OCI-LY3 (cell line): ENCODE data around the gene DNAH11.
"Not testable (repeated sequence)": the region's sequence is repeated elsewhere in the genome, so short reads cannot be mapped to it uniquely, and the experiment has no call there.

Source experiments
- H2AFZ ChIP-seq: fragments of 200-600, 300-600 bp; shearing (Covaris generic); 2 replicates; pipeline ENCODE4 v1.6.0; 2014; ENCODE audit warnings: antibody characterized with exemption, low read depth, low read length
- H3K27ac ChIP-seq: fragments of 200-600, 300-600 bp; sonication (generic); 2 replicates; pipeline ENCODE4 v1.5.1; 2014; ENCODE audit warnings: mild to moderate bottlenecking, low read length, moderate library complexity, mixed read lengths
- H3K27me3 ChIP-seq: fragments of 200-600, 300-600 bp; sonication (generic); 2 replicates; pipeline ENCODE4 v1.6.1; 2014; ENCODE audit warnings: low read depth, low read length, mixed read lengths
- H3K36me3 ChIP-seq: fragments of 200-600, 300-600 bp; sonication (generic); replicated peaks from 2 replicates; pipeline ENCODE3; 2014; ENCODE audit warnings: low read depth, low read length, mixed read lengths
- H3K4me1 ChIP-seq: fragments of 300-600, 200-600 bp; sonication (generic); 2 replicates; pipeline ENCODE4 v1.6.1; 2014; ENCODE audit warnings: low read length, mixed read lengths
- H3K4me2 ChIP-seq: fragments of 200-600, 300-600 bp; sonication (generic); 2 replicates; pipeline ENCODE4 v1.6.1; 2014; ENCODE audit warnings: low read length, mixed read lengths
- H3K4me3 ChIP-seq: fragments of 300-600, 200-600 bp; sonication (generic); 2 replicates; pipeline ENCODE4 v1.5.1; 2014; ENCODE audit warnings: antibody characterized with exemption, mild to moderate bottlenecking, low read length, moderate library complexity
- H3K79me2 ChIP-seq: fragments of 300-600, 200-600 bp; shearing (Covaris generic); 2 replicates; pipeline ENCODE4 v1.6.1; 2014; ENCODE audit warnings: mild to moderate bottlenecking, low read length, mixed read lengths
- H3K9ac ChIP-seq: fragments of 300-600, 200-600 bp; shearing (Covaris generic); 2 replicates; pipeline ENCODE4 v1.6.0; 2014; ENCODE audit warnings: mild to moderate bottlenecking, low read length, moderate library complexity
- H3K9me3 ChIP-seq: fragments of 200-600, 300-600 bp; shearing (Covaris generic); 2 replicates; pipeline ENCODE4 v1.6.1; 2014; ENCODE audit warnings: low read length, mixed read lengths; ENCODE audit not compliant: insufficient read depth
- H4K20me1 ChIP-seq: fragments of 200-600, 300-600 bp; sonication (generic); 2 replicates; pipeline ENCODE4 v1.6.1; 2016; ENCODE audit warnings: low read length, mixed read lengths; ENCODE audit not compliant: insufficient read depth
- CTCF ChIP-seq: fragments of 200-600, 300-600 bp; sonication (generic); IDR thresholded peaks from 2 replicates; pipeline ENCODE4 v1.5.1; 2014; ENCODE audit warnings: antibody characterized with exemption, low read length, low read depth
- EZH2phosphoT487 ChIP-seq: fragments of 200-600 bp; shearing (Covaris generic); IDR thresholded peaks from 2 replicates; pipeline ENCODE4 v1.6.1; 2018; ENCODE audit warnings: antibody characterized with exemption, mixed run types, low read depth

Gene DNAH11

GRCh38 chr7:21926448-21926847 lies 383.6 kb downstream of the DNAH11 start:
- Histone ChIP-seq H3K4me2 (no peak overlapping the region), H3K9me3 (no peaks in the 10 kb centered on the region), H3K79me2 (peaks cover 82% of the 10 kb centered on the region), H3K4me1 (no peaks in the 10 kb centered on the region), H2AFZ (no peak overlapping the region), H4K20me1 (peaks cover 63% of the 10 kb centered on the region), H3K9ac (no peak overlapping the region), H3K27me3 (no peaks in the 10 kb centered on the region), H3K27ac (no peak overlapping the region), H3K36me3 (peaks cover 8% of the 10 kb centered on the region), H3K4me3 (no peak overlapping the region)
- TF ChIP-seq EZH2phosphoT487 (no peak), CTCF (no peak)

- TF ChIP-seq EZH2phosphoT487 (no peak), CTCF (no peak)
- no peak overlapping the region for H2AFZ ChIP-seq
- H3K27ac ChIP-seq = no peak overlapping the region
- no peak overlapping the region for H3K9ac ChIP-seq
- no peaks in the 10 kb centered on the region for H3K27me3 ChIP-seq
- H3K4me2 ChIP-seq = no peak overlapping the region
- H3K79me2 ChIP-seq = peaks cover 78% of the 10 kb centered on the region
- peaks cover 8% of the 10 kb centered on the region for H3K36me3 ChIP-seq
- no peak overlapping the region for H3K4me3 ChIP-seq
- no peaks in the 10 kb centered on the region for H3K9me3 ChIP-seq
- no peaks in the 10 kb centered on the region for H3K4me1 ChIP-seq
- H4K20me1 ChIP-seq = peaks cover 52% of the 10 kb centered on the region
Observed at GRCh38 chr7:21927693-21928092, 384.9 kb downstream of the DNAH11 start.

- not testable (repeated sequence) for H3K4me1 ChIP-seq, H3K27ac ChIP-seq, H3K27me3 ChIP-seq, H3K9me3 ChIP-seq, H3K4me3 ChIP-seq, H2AFZ ChIP-seq, H3K9ac ChIP-seq, H3K4me2 ChIP-seq
- Histone ChIP-seq H3K36me3 (peaks cover 34% of the 10 kb centered on the region), H3K79me2 (peaks cover 76% of the 10 kb centered on the region), H4K20me1 (peaks cover 42% of the 10 kb centered on the region)
Observed at GRCh38 chr7:21933293-21933692, 390.5 kb downstream of the DNAH11 start.

GRCh38 chr7:21934808-21935207 lies 392.0 kb downstream of the DNAH11 start:
- peaks cover 40% of the 10 kb centered on the region for H3K36me3 ChIP-seq
- TF ChIP-seq CTCF = no peak
- no peak for TF ChIP-seq EZH2phosphoT487
- H3K9me3 ChIP-seq = no peaks in the 10 kb centered on the region
- peaks cover 12% of the 10 kb centered on the region for H3K4me1 ChIP-seq
- H3K79me2 ChIP-seq = peaks cover 91% of the 10 kb centered on the region
- H3K4me3 ChIP-seq = no peak overlapping the region
- no peak overlapping the region for H2AFZ ChIP-seq
- H3K27me3 ChIP-seq = no peaks in the 10 kb centered on the region
- H3K9ac ChIP-seq = no peak overlapping the region
- peaks cover 57% of the 10 kb centered on the region for H4K20me1 ChIP-seq
- no peak overlapping the region for H3K4me2 ChIP-seq
- no peak overlapping the region for H3K27ac ChIP-seq

- no peak overlapping the region for H3K4me2 ChIP-seq
- H3K4me3 ChIP-seq = no peak overlapping the region
- H4K20me1 ChIP-seq = peaks cover 91% of the 10 kb centered on the region
- H3K9me3 ChIP-seq = no peaks in the 10 kb centered on the region
- no peak overlapping the region for H2AFZ ChIP-seq
- no peaks in the 10 kb centered on the region for H3K27me3 ChIP-seq
- no peak overlapping the region for H3K9ac ChIP-seq
- H3K79me2 ChIP-seq = peaks cover 99% of the 10 kb centered on the region
- peaks cover 44% of the 10 kb centered on the region for H3K4me1 ChIP-seq
- peaks cover 42% of the 10 kb centered on the region for H3K36me3 ChIP-seq
- H3K27ac ChIP-seq = no peak overlapping the region
- TF ChIP-seq CTCF (no peak), EZH2phosphoT487 (no peak)
Observed at GRCh38 chr7:21938463-21938862, 395.6 kb downstream of the DNAH11 start.
